Stimulated activated CD8-positive, alpha-beta memory T cell treated with anti-CD3 and anti-CD28 coated beads, Interleukin-4, amount 100 ng/mL, for 48 hours (primary cell): ENCODE data around the gene SERTAD3.

Experiments
- DNase-seq: peaks from one replicate; pipeline ENCODE4 v3.0.0-alpha.2; 2020

Gene SERTAD3

GRCh38 chr19:40407714-40408597 is 36.2 kb downstream of the SERTAD3 start:
- DNase-seq: no peak

GRCh38 chr19:40403262-40403984 is 40.7 kb downstream of the SERTAD3 start:
- peak; percentile 91 for DNase-seq

- no peak for DNase-seq
Measured at GRCh38 chr19:40400559-40400958, 43.6 kb downstream of the SERTAD3 start.

GRCh38 chr19:40398417-40399131 is 45.6 kb downstream of the SERTAD3 start:
- DNase-seq: peak; percentile 76

- DNase-seq: no peak
Measured at GRCh38 chr19:40397568-40397906, 46.6 kb downstream of the SERTAD3 start.

GRCh38 chr19:40396886-40397567 is 47.1 kb downstream of the SERTAD3 start:
- DNase-seq: no peak

GRCh38 chr19:40395956-40396355 is 48.2 kb downstream of the SERTAD3 start:
- DNase-seq: no peak

GRCh38 chr19:40394816-40395210 is 49.3 kb downstream of the SERTAD3 start:
- no peak for DNase-seq

- no peak for DNase-seq
Measured at GRCh38 chr19:40393894-40394815, 50.0 kb downstream of the SERTAD3 start.

GRCh38 chr19:40392894-40393517 is 51.1 kb downstream of the SERTAD3 start:
- DNase-seq: no peak

GRCh38 chr19:40392123-40392522 is 52.0 kb downstream of the SERTAD3 start:
- no peak for DNase-seq
